PC-9 (cell line): ENCODE results near the gene KLHL4. TPM values are rescaled to one million over a fixed set of nuclear protein-coding genes. Genes with fewer than 3 reads are reported as not detected.

ENCODE experiments used
- BruUV-seq: library from RNA; stranded (reverse); fragments of 400-500 nt; replicated peaks from 2 replicates; lab custom pipeline; 2021; lab: Mats Ljungman, UMichigan
- CTCF ChIA-PET: fragments of 300-600 bp; sonication (Branson Sonifier 250); formaldehyde crosslinking; loops from one replicate; lab custom pipeline; 2022; ENCODE audit warnings: antibody characterized with exemption; lab: Charles Lee
- POLR2A ChIA-PET: fragments of 300-600 bp; sonication (Branson Sonifier 250); formaldehyde crosslinking; loops from one replicate; lab custom pipeline; 2022; ENCODE audit warnings: antibody characterized with exemption; ENCODE audit not compliant: unreplicated experiment; lab: Charles Lee
- DNase-seq, 2 experiments: peaks; one replicate each; pipeline versions ENCODE4 v3.0.0 to v3.0.0-alpha.2; 2015 to 2022; ENCODE audit warnings: mixed read lengths in 1 of 2
- H2AFZ ChIP-seq: fragments of 200-600 bp; sonication (generic); 2 replicates; pipeline ENCODE4 v1.8.1; 2017; ENCODE audit warnings: antibody characterized with exemption
- H3F3A ChIP-seq: fragments of 200-600 bp; sonication (generic); 2 replicates; pipeline ENCODE4 v1.8.1; 2017; ENCODE audit warnings: antibody characterized with exemption, mild to moderate bottlenecking, low read depth; ENCODE audit not compliant: insufficient read depth
- H3K27ac ChIP-seq: fragments of 200-600 bp; sonication (generic); 2 replicates; pipeline ENCODE4 v1.6.1; 2016; ENCODE audit warnings: mixed run types
- H3K27me3 ChIP-seq: fragments of 200-600 bp; sonication (generic); 2 replicates; pipeline ENCODE4 v1.6.1; 2016; ENCODE audit warnings: low read depth, mixed run types; ENCODE audit not compliant: insufficient read depth
- H3K36me3 ChIP-seq: fragments of 200-600 bp; sonication (generic); 2 replicates; pipeline ENCODE4 v1.6.1; 2016; ENCODE audit warnings: low read depth, mixed run types
- H3K4me1 ChIP-seq: fragments of 200-600 bp; sonication (generic); replicated peaks from 2 replicates; pipeline ENCODE4 v1.6.1; 2016; ENCODE audit warnings: mixed run types; ENCODE audit not compliant: insufficient read depth
- H3K4me2 ChIP-seq: fragments of 200-600 bp; sonication (generic); 2 replicates; pipeline ENCODE4 v1.6.1; 2017; ENCODE audit warnings: mixed run types
- H3K4me3 ChIP-seq: fragments of 200-600 bp; sonication (generic); 2 replicates; pipeline ENCODE4 v1.6.1; 2016; ENCODE audit warnings: mixed run types
- H3K79me2 ChIP-seq: fragments of 200-600 bp; sonication (generic); 2 replicates; pipeline ENCODE4 v1.6.1; 2017; ENCODE audit warnings: low read depth, mixed run types
- H3K9me2 ChIP-seq: fragments of 200-600 bp; sonication (generic); 2 replicates; pipeline ENCODE4 v1.8.1; 2017; ENCODE audit warnings: mild to moderate bottlenecking; ENCODE audit not compliant: insufficient read depth
- H3K9me3 ChIP-seq: fragments of 200-600 bp; sonication (generic); 2 replicates; pipeline ENCODE4 v1.8.1; 2016; ENCODE audit warnings: low read depth; ENCODE audit not compliant: insufficient read depth
- H4K20me1 ChIP-seq: fragments of 200-600 bp; sonication (generic); 2 replicates; pipeline ENCODE4 v1.8.1; 2017; ENCODE audit not compliant: insufficient read depth
- EZH2 ChIP-seq: fragments of 200-600 bp; sonication (generic); IDR thresholded peaks from 2 replicates; pipeline ENCODE4 v1.8.0; 2017; ENCODE audit warnings: antibody characterized with exemption, low read depth
- intact Hi-C: fragments of 100-400 bp; cut with micrococcal nuclease; formaldehyde crosslinking; loops from one replicate; pipeline ENCODE4 v1.10.0; 2022; ENCODE audit not compliant: unreplicated experiment
- total RNA-seq: library from RNA; stranded (reverse); gene quantifications from 2 replicates; pipeline ENCODE4 v1.2.3, GENCODE V29; 2021
- TF ChIP-seq, protein P1 (sequence below): fragments of 200-600 bp; sonication (generic); conservative IDR thresholded peaks from 2 replicates; pipeline ENCODE4 v1.6.1; 2017; ENCODE audit warnings: mixed run types, antibody characterized with exemption, mild to moderate bottlenecking, moderate library complexity

The KLHL4 gene
- total RNA-seq, 1 experiment from 2014 or later, result 0.65 TPM

GRCh38 chrX:87661761-87662160 lies 144.2 kb downstream of the KLHL4 start:
- Histone ChIP-seq H3K4me2 (no peak overlapping the region), H2AFZ (no peak overlapping the region), H3K36me3 (no peaks in the 10 kb centered on the region), H3K4me3 (no peak overlapping the region), H3K27me3 (no peaks in the 10 kb centered on the region), H3K4me1 (no peaks in the 10 kb centered on the region), H3K9me2 (no peaks in the 10 kb centered on the region), H4K20me1 (no peaks in the 10 kb centered on the region), H3K27ac (no peak overlapping the region), H3K79me2 (no peaks in the 10 kb centered on the region), H3F3A (no peaks in the 10 kb centered on the region), H3K9me3 (no peaks in the 10 kb centered on the region)
- intact Hi-C loops, result loop anchor here (5.0 kb wide), 1 partner anchor 79 kb away; no protein-coding TSS in a partner anchor
- TF ChIP-seq EZH2, result no peak
- TF ChIP-seq, protein P1, sequence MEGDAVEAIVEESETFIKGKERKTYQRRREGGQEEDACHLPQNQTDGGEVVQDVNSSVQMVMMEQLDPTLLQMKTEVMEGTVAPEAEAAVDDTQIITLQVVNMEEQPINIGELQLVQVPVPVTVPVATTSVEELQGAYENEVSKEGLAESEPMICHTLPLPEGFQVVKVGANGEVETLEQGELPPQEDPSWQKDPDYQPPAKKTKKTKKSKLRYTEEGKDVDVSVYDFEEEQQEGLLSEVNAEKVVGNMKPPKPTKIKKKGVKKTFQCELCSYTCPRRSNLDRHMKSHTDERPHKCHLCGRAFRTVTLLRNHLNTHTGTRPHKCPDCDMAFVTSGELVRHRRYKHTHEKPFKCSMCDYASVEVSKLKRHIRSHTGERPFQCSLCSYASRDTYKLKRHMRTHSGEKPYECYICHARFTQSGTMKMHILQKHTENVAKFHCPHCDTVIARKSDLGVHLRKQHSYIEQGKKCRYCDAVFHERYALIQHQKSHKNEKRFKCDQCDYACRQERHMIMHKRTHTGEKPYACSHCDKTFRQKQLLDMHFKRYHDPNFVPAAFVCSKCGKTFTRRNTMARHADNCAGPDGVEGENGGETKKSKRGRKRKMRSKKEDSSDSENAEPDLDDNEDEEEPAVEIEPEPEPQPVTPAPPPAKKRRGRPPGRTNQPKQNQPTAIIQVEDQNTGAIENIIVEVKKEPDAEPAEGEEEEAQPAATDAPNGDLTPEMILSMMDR, result no peak
- POLR2A ChIA-PET, result no interaction called here
- no TSS peak for BruUV-seq
- CTCF ChIA-PET, result no interaction called here
- DNase-seq, result no peak

- no peaks in the 10 kb centered on the region for H3F3A ChIP-seq
- DNase-seq, result no peak
- intact Hi-C loops, result loop anchor here (5.0 kb wide), 1 partner anchor 81 kb away; no protein-coding TSS in a partner anchor
- H3K9me3 ChIP-seq, result no peaks in the 10 kb centered on the region
- H3K36me3 ChIP-seq, result no peaks in the 10 kb centered on the region
- no peak overlapping the region for H3K4me2 ChIP-seq
- BruUV-seq, result no TSS peak
- ChIA-PET POLR2A (no interaction called here), CTCF (interaction anchor here (0.6 kb wide), 1 partner anchor 323 kb away, joined by 3 read pairs; no protein-coding TSS in a partner anchor)
- H3K27me3 ChIP-seq, result no peaks in the 10 kb centered on the region
- H3K9me2 ChIP-seq, result no peaks in the 10 kb centered on the region
- H4K20me1 ChIP-seq, result no peaks in the 10 kb centered on the region
- H3K4me3 ChIP-seq, result no peak overlapping the region
- no peak overlapping the region for H3K27ac ChIP-seq
- no peaks in the 10 kb centered on the region for H3K4me1 ChIP-seq
- no peak overlapping the region for H2AFZ ChIP-seq
- no peak for TF ChIP-seq EZH2
- H3K79me2 ChIP-seq, result no peaks in the 10 kb centered on the region
Observed at GRCh38 chrX:87663421-87663820, 145.8 kb downstream of the KLHL4 start.

- H4K20me1 ChIP-seq, result no peaks in the 10 kb centered on the region
- POLR2A ChIA-PET, result no interaction called here
- H3K4me1 ChIP-seq, result no peaks in the 10 kb centered on the region
- no peak for TF ChIP-seq EZH2
- TF ChIP-seq, protein P1, result peak; percentile 62
- no peaks in the 10 kb centered on the region for H3F3A ChIP-seq
- H3K9me3 ChIP-seq, result no peaks in the 10 kb centered on the region
- CTCF ChIA-PET, result no interaction called here
- no peaks in the 10 kb centered on the region for H3K79me2 ChIP-seq
- no peak overlapping the region for H3K27ac ChIP-seq
- no TSS peak for BruUV-seq
- no peaks in the 10 kb centered on the region for H3K9me2 ChIP-seq
- no peaks in the 10 kb centered on the region for H3K27me3 ChIP-seq
- no peak overlapping the region for H2AFZ ChIP-seq
- intact Hi-C loops, result loop anchor here (1.0 to 5.0 kb wide), 2 partner anchors 82 to 326 kb away; no protein-coding TSS in a partner anchor
- no peak overlapping the region for H3K4me2 ChIP-seq
- no peak for DNase-seq
- H3K36me3 ChIP-seq, result no peaks in the 10 kb centered on the region
- H3K4me3 ChIP-seq, result no peak overlapping the region
Observed at GRCh38 chrX:87664381-87664780, 146.8 kb downstream of the KLHL4 start.

DNA sequence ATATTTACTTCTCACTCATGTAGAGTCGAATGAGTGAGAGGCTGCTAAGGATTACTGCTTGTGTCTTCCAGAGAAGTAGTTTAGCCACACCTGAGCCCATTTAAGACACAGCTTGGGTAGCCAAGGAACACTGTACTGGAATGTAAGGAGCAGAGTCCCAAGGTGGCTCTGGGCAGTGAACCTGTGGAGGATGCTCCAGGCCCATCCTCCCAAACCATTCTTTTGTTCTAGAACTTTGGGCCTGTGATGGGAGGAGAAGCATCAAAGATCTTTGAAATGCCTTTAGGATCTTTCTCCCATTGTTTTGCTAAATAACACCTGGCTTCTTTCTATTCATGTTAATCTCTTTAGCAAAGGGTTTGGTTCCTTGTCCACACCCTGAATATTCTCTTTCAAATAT lies 162.2 kb downstream of the KLHL4 start:
- H4K20me1 ChIP-seq, result no peaks in the 10 kb centered on the region
- no TSS peak for BruUV-seq
- H3K36me3 ChIP-seq, result no peaks in the 10 kb centered on the region
- H2AFZ ChIP-seq, result no peak overlapping the region
- no peak for DNase-seq
- H3K9me3 ChIP-seq, result no peaks in the 10 kb centered on the region
- ChIA-PET CTCF (no interaction called here), POLR2A (no interaction called here)
- H3K27ac ChIP-seq, result no peak overlapping the region
- no peak for TF ChIP-seq EZH2
- TF ChIP-seq, protein P1, result no peak
- no peaks in the 10 kb centered on the region for H3K27me3 ChIP-seq
- H3K9me2 ChIP-seq, result no peaks in the 10 kb centered on the region
- no peaks in the 10 kb centered on the region for H3K79me2 ChIP-seq
- H3F3A ChIP-seq, result no peaks in the 10 kb centered on the region
- intact Hi-C loops, result no loop called here
- H3K4me3 ChIP-seq, result no peak overlapping the region
- H3K4me2 ChIP-seq, result no peak overlapping the region
- no peaks in the 10 kb centered on the region for H3K4me1 ChIP-seq
